Tibial artery (tissue), 4 donors: ENCODE results near the gene GNG3.

Experiments used
- DNase-seq, 2 donors: peaks; one replicate each; pipeline ENCODE4 v3.0.0-alpha.2; 2019
- H3K27ac ChIP-seq, 2 donors: fragments of 200-600 bp; sonication (generic) in 1 of 2; 1 replicate in 1 of 2; 2 replicates in 1 of 2; pipeline ENCODE4 v1.5.1; 2018 to 2019; ENCODE audit warnings: mild to moderate bottlenecking in 1 of 2
- H3K27me3 ChIP-seq, 2 donors: fragments of 200-600 bp; sonication (generic) in 1 of 2; one replicate each; pipeline versions ENCODE4 v1.5.1 to v1.6.0; 2016 to 2019
- H3K36me3 ChIP-seq, 3 donors: fragments of 200-600 bp; sonication (generic) in 2 of 3; one replicate each; pipeline ENCODE4 v1.5.1; 2016 to 2019; ENCODE audit warnings: mild to moderate bottlenecking in 2 of 3
- H3K4me1 ChIP-seq, 4 donors: fragments of 200-600 bp; sonication (generic) in 2 of 4; 1 replicate in 3 of 4; 2 replicates in 1 of 4; pipeline ENCODE4 v1.5.1; 2016 to 2019
- H3K4me3 ChIP-seq, 2 donors: fragments of 200-600 bp; sonication (generic) in 1 of 2; 1 replicate in 1 of 2; 2 replicates in 1 of 2; pipeline ENCODE4 v1.5.1; 2018 to 2019; ENCODE audit warnings: mild to moderate bottlenecking in 2 of 2
- H3K9me3 ChIP-seq, 3 donors: fragments of 200-600 bp; sonication (generic) in 1 of 3; one replicate each; pipeline ENCODE4 v1.5.1; 2016 to 2019
- intact Hi-C: fragments of 100-400 bp; cut with DNase I; formaldehyde crosslinking; loops from one replicate; pipeline ENCODE4 v1.15.0; 2023; ENCODE audit warnings: low total_unique reads
- TF ChIP-seq, protein P1 (sequence below), 2 experiments: fragments of 200-600 bp in 1 of 2; fragments of 450-650 bp in 1 of 2; IDR thresholded peaks; one replicate each; pipeline ENCODE4 v1.5.1; 2017 to 2019; ENCODE audit warnings: antibody characterized with exemption in 2 of 2, mild to moderate bottlenecking in 1 of 2, moderate library complexity in 1 of 2

Gene GNG3

GRCh38 chr11:62676698-62677097 is 30.8 kb upstream of the GNG3 start:
- Histone ChIP-seq H3K36me3 (peaks cover 19 to 41% (median 21%) of the 10 kb centered on the region in 3 donors), H3K4me3 (no peak overlapping the region), H3K4me1 (peaks cover 0 to 45% (median 32%) of the 10 kb centered on the region in 4 donors), H3K27me3 (no peaks in the 10 kb centered on the region), H3K27ac (no peak overlapping the region), H3K9me3 (no peaks in the 10 kb centered on the region)
- intact Hi-C loops = no loop called here
- TF ChIP-seq, protein P1, sequence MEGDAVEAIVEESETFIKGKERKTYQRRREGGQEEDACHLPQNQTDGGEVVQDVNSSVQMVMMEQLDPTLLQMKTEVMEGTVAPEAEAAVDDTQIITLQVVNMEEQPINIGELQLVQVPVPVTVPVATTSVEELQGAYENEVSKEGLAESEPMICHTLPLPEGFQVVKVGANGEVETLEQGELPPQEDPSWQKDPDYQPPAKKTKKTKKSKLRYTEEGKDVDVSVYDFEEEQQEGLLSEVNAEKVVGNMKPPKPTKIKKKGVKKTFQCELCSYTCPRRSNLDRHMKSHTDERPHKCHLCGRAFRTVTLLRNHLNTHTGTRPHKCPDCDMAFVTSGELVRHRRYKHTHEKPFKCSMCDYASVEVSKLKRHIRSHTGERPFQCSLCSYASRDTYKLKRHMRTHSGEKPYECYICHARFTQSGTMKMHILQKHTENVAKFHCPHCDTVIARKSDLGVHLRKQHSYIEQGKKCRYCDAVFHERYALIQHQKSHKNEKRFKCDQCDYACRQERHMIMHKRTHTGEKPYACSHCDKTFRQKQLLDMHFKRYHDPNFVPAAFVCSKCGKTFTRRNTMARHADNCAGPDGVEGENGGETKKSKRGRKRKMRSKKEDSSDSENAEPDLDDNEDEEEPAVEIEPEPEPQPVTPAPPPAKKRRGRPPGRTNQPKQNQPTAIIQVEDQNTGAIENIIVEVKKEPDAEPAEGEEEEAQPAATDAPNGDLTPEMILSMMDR (IDR thresholded peaks at IDR 0.05) = no peak
- no peak for DNase-seq

DNA sequence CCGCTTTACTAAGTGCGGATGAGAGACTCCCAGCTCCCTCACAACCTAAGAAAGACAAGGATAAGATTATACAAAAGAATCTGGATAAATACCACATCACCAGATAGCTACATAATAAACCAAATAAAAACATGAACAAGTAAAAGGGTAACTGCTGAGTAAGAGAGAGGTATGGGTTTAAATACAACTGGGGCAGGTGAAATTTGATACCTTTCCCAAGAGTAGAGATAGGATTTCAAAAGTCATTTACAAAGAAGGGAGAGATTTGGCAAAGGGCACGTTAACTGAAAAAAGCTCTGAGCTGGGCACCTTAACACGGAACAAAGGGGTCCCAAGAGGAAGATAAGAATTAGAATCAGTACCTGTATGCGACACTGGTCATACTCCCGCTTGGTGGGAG is 30.3 kb upstream of the GNG3 start:
- TF ChIP-seq, protein P1 (IDR thresholded peaks at IDR 0.05) = no peak
- Histone ChIP-seq H3K4me3 (no peak overlapping the region), H3K27ac (no peak overlapping the region), H3K36me3 (peaks cover 19 to 41% (median 21%) of the 10 kb centered on the region in 3 donors), H3K9me3 (no peaks in the 10 kb centered on the region), H3K27me3 (no peaks in the 10 kb centered on the region), H3K4me1 (peaks cover 0 to 45% (median 30%) of the 10 kb centered on the region in 4 donors)
- intact Hi-C loops = no loop called here
- no peak for DNase-seq

- Histone ChIP-seq H3K4me3 (peak overlapping the region; percentile 91 to 97), H3K4me1 (peaks cover 0 to 41% (median 26%) of the 10 kb centered on the region in 4 donors), H3K36me3 (peaks cover 19 to 41% (median 21%) of the 10 kb centered on the region in 3 donors), H3K9me3 (no peaks in the 10 kb centered on the region), H3K27me3 (no peaks in the 10 kb centered on the region), H3K27ac (peak overlapping the region; percentile 86 to 93)
- intact Hi-C loops = no loop called here
- TF ChIP-seq, protein P1 (IDR thresholded peaks at IDR 0.05) = no peak
- no peak for DNase-seq
Observed at GRCh38 chr11:62677714-62678113, 29.8 kb upstream of the GNG3 start.

- Histone ChIP-seq H3K27me3 (no peaks in the 10 kb centered on the region), H3K27ac (peak overlapping the region; percentile 86 to 93), H3K9me3 (no peaks in the 10 kb centered on the region), H3K4me1 (peaks cover 0 to 34% (median 20%) of the 10 kb centered on the region in 4 donors), H3K4me3 (peak overlapping the region; percentile 91 to 97), H3K36me3 (peaks cover 19 to 41% (median 21%) of the 10 kb centered on the region in 3 donors)
- peak in 1 of 2 donors; percentile 67 for DNase-seq
- intact Hi-C loops = no loop called here
- TF ChIP-seq, protein P1 (IDR thresholded peaks at IDR 0.05) = no peak
Observed at GRCh38 chr11:62678433-62678769, 29.1 kb upstream of the GNG3 start.

- peak; percentile 93 to 94 for DNase-seq
- Histone ChIP-seq H3K27ac (peak within 1 kb of the TSS; percentile 86 to 93), H3K4me1 (peaks cover 0 to 30% (median 20%) of the 10 kb centered on the region in 4 donors), H3K36me3 (peaks cover 14 to 37% (median 21%) of the 10 kb centered on the region in 3 donors), H3K4me3 (peak within 1 kb of the TSS; percentile 91 to 97), H3K27me3 (no peaks in the 10 kb centered on the region), H3K9me3 (no peaks in the 10 kb centered on the region)
- intact Hi-C loops = no loop called here
- TF ChIP-seq, protein P1 (IDR thresholded peaks at IDR 0.05) = no peak
Observed at GRCh38 chr11:62678770-62679696, 28.4 kb upstream of the GNG3 start, which contains the start of gene UBXN1. Gene UBXN1 (minus strand): TSS chr11:62679073. CDS start chr11:62678923, 150 bp downstream.
